ENCODE results near the gene ZNRF1. TPM values are rescaled to one million over a fixed set of nuclear protein-coding genes. Genes with fewer than 3 reads are reported as not detected.

Gene ZNRF1
- polyA plus RNA-seq, 2 of the 4 experiments (the other 2 are of a cell fraction), result 18.6 to 22.6 TPM

GRCh38 chr16:75116081-75116910 lies 117.5 kb downstream of the ZNRF1 start, which contains the start of gene LDHD:
LDHD (minus strand) TSS chr16:75116780; CDS start chr16:75116720, 60 bp downstream.
- peak; percentile 81 to 86 for DNase-seq (ENCODE audit: low read depth in 1 of 2, low spot score in 1 of 2)
- peak; percentile 92 to 95 for ATAC-seq
- H3K4me3 ChIP-seq, result peak within 1 kb of the TSS; percentile 38
- no peak for TF ChIP-seq EHMT2 (IDR thresholded peaks at IDR 0.05; ENCODE audit: low read depth)
- no peak for TF ChIP-seq CHD4 (IDR thresholded peaks at IDR 0.05; ENCODE audit: borderline replicate concordance)
- no peak for TF ChIP-seq HEYL (CRISPR knock-in tag; IDR thresholded peaks at IDR 0.05)
- TF ChIP-seq RCOR1 (IDR thresholded peaks at IDR 0.05; ENCODE audit: low read depth, low read length), result no peak
- no peak for TF ChIP-seq CBX2 (IDR thresholded peaks at IDR 0.05; ENCODE audit: borderline replicate concordance, low read depth)
- TF ChIP-seq SMC3 (IDR thresholded peaks at IDR 0.05), result no peak
- TF ChIP-seq HES2 (IDR thresholded peaks at IDR 0.05), result no peak
- TF ChIP-seq NFE2L2 (conservative IDR thresholded peaks at IDR 0.05; ENCODE audit: low read length), result no peak
- TF ChIP-seq RNF2 (IDR thresholded peaks at IDR 0.05; ENCODE audit: borderline replicate concordance, low read depth), result no peak
- TF ChIP-seq RARB (CRISPR knock-in tag; IDR thresholded peaks at IDR 0.05), result no peak
- no peak for TF ChIP-seq E2F6 (IDR thresholded peaks at IDR 0.05; ENCODE audit: borderline replicate concordance, low read depth)
- TF ChIP-seq HMGXB4 (CRISPR knock-in tag; IDR thresholded peaks at IDR 0.05; ENCODE audit: borderline replicate concordance), result no peak
- no peak for TF ChIP-seq TP53 (CRISPR knock-in tag; IDR thresholded peaks at IDR 0.05)
- no peak for TF ChIP-seq NR3C1 (IDR thresholded peaks at IDR 0.05)
- TF ChIP-seq ELK1 (IDR thresholded peaks at IDR 0.05; ENCODE audit: low read depth, low read length), result no peak
- no peak for TF ChIP-seq JUNB (IDR thresholded peaks at IDR 0.05)
- TF ChIP-seq HDAC2 (IDR thresholded peaks at IDR 0.05), result no peak
- TF ChIP-seq PBX3 (IDR thresholded peaks at IDR 0.05), result no peak
- no peak for TF ChIP-seq KDM5A (IDR thresholded peaks at IDR 0.05)
- TF ChIP-seq REST (IDR thresholded peaks at IDR 0.05), result no peak
- peaks cover 13% of the 10 kb centered on the region for H3K4me1 ChIP-seq
- FAIRE-seq, result no peak
- ChIA-PET CTCF (interaction anchor here (0.8 to 13.4 kb wide), 2 partner anchors 114 to 120 kb away, joined by 3 to 252 read pairs; partner anchors contain the start of gene ZNRF1), POLR2A (no interaction called here)
- peak within 1 kb of the TSS; percentile 83 for H3K4me2 ChIP-seq
- H3K9me3 ChIP-seq, result no peaks in the 10 kb centered on the region; the same call in 1 of the 3 replicates
- H3K27ac ChIP-seq, result peak within 1 kb of the TSS; percentile 54 to 69
- WGBS (ENCODE audit: missing lambda C conversion rate), result 32% methylated on average over 7 of the region's 15 CpGs

Data from A549 (cell line).